Measurements from ENCODE around the gene LIPC. TPM values are rescaled to one million over a fixed set of nuclear protein-coding genes. Genes with fewer than 3 reads are reported as not detected.

Gene LIPC
- total and polyA plus RNA-seq, 2 of the 4 experiments (the other 2 are of a cell fraction) = 0.07 TPM; not detected in 1

- no peak overlapping the region for H3K9ac ChIP-seq (ENCODE audit: low read depth, low read length)
- no peaks in the 10 kb centered on the region for H3K27me3 ChIP-seq (ENCODE audit: control insufficient read depth, insufficient read depth, low read length)
- no peaks in the 10 kb centered on the region for H4K20me1 ChIP-seq (ENCODE audit: insufficient read depth, low read length)
- no peak overlapping the region for H4K8ac ChIP-seq (ENCODE audit: low read depth in 2 of 2, low read length in 2 of 2)
- H3K4me3 ChIP-seq (ENCODE audit: insufficient read depth, low read depth, low read length) = no peak overlapping the region
- intact Hi-C loops (cut with micrococcal nuclease) (no loop called here), in situ Hi-C loops (cut with MboI; ENCODE audit: low sequenced_read_pairs) (no loop called here), dilution Hi-C loops (cut with HindIII; ENCODE audit: low sequenced_read_pairs, unreplicated experiment) (no loop called here)
- no peaks in the 10 kb centered on the region; the same call in 1 of the 2 replicates for H3K9me1 ChIP-seq (ENCODE audit: insufficient read depth, low read length)
- H3K27ac ChIP-seq (ENCODE audit: insufficient read depth, low read length) = no peak overlapping the region
- H3K4me2 ChIP-seq (ENCODE audit: low read depth, low read length) = no peak overlapping the region
- H3K36me3 ChIP-seq (ENCODE audit: control insufficient read depth, insufficient read depth, low read length) = peaks cover 10% of the 10 kb centered on the region
- no peaks in the 10 kb centered on the region for H3K9me3 ChIP-seq (ENCODE audit: control insufficient read depth, insufficient read depth, low read length)
- H3K14ac ChIP-seq (replicated peaks; ENCODE audit: low read depth, low read length) = no peak overlapping the region
- no peak overlapping the region for H3K23ac ChIP-seq (ENCODE audit: low read depth, low read length)
- peaks cover 2% of the 10 kb centered on the region; the same call in 1 of the 2 replicates for H3K4me1 ChIP-seq (ENCODE audit: control insufficient read depth, insufficient read depth, low read length)
- WGBS, 2 experiments (ENCODE audit: extremely low coverage in 2 of 2, insufficient read length in 1 of 2) = no CpG with 5 or more reads among the region's 1 CpG
- no TSS peak for BruUV-seq (replicated peaks)
- no peak overlapping the region for H4K5ac ChIP-seq (ENCODE audit: low read depth, low read length)
- no peak overlapping the region for H3K4ac ChIP-seq (ENCODE audit: low read depth, low read length)
- no peak overlapping the region for H4K91ac ChIP-seq (ENCODE audit: insufficient read depth, low read depth, low read length)
- no peaks in the 10 kb centered on the region; a peak in 1 of 4 replicates for H3K79me1 ChIP-seq (ENCODE audit: low read depth in 1 of 2, low read length in 2 of 2)
- H2BK15ac ChIP-seq (ENCODE audit: low read depth, low read length) = no peak overlapping the region
- no peak overlapping the region for H2BK5ac ChIP-seq (ENCODE audit: low read depth, low read length, poor library complexity, severe bottlenecking)
- ATAC-seq (ENCODE audit: low read depth) (no peak), DNase-seq (no peak)
- TF ChIP-seq NFE2L2 (IDR thresholded peaks at IDR 0.05; ENCODE audit: low read depth, low read length) (no peak), ELK1 (IDR thresholded peaks at IDR 0.05; ENCODE audit: borderline replicate concordance, low read depth, low read length) (no peak), USF2 (IDR thresholded peaks at IDR 0.05; ENCODE audit: low read depth, low read length) (no peak), CEBPB (IDR thresholded peaks at IDR 0.05; ENCODE audit: low read depth, low read length) (no peak), CTCF (conservative IDR thresholded peaks at IDR 0.05; ENCODE audit: low read depth, low read length) (no peak), MXI1 (IDR thresholded peaks at IDR 0.05; ENCODE audit: borderline replicate concordance, low read depth, low read length) (no peak), POLR2A (IDR thresholded peaks at IDR 0.05; ENCODE audit: low read depth, low read length) (no peak), FOS (IDR thresholded peaks at IDR 0.05; ENCODE audit: low read depth, low read length) (no peak)
- no peak overlapping the region for H3K18ac ChIP-seq (ENCODE audit: low read depth, low read length)
- H2BK20ac ChIP-seq (ENCODE audit: low read depth, low read length) = no peak overlapping the region
- no peak overlapping the region for H2BK120ac ChIP-seq (ENCODE audit: low read depth, low read length)
- H2AK9ac ChIP-seq (replicated peaks; ENCODE audit: low read depth, low read length, poor library complexity) = no peak overlapping the region
- ChIA-PET CTCF (no interaction called here), POLR2A (ENCODE audit: unreplicated experiment) (no interaction called here)
- no peak overlapping the region for H3K56ac ChIP-seq (ENCODE audit: extremely low read depth, insufficient read depth, low read length)
- no peak overlapping the region for H2AK5ac ChIP-seq (ENCODE audit: low read depth, low read length)
- H2AFZ ChIP-seq (replicated peaks; ENCODE audit: low read length, poor library complexity) = no peak overlapping the region
These were observed 162.1 kb downstream of the LIPC start for GRCh38 chr15:58593870-58594269.

Data from IMR-90 (cell line).